ENCODE measurements around the gene DPP9.

DPP9 gene

GRCh38 chr19:4657835-4658234 lies 65.8 kb downstream of the DPP9 start:
- no peak for FAIRE-seq
- DNase-seq (ENCODE audit: insufficient read length, low spot score): no peak
- TF ChIP-seq POLR2A (IDR thresholded peaks at IDR 0.05; ENCODE audit: low read depth, low read length): no peak

GRCh38 chr19:4657262-4657661 lies 66.4 kb downstream of the DPP9 start:
- TF ChIP-seq POLR2A (IDR thresholded peaks at IDR 0.05; ENCODE audit: low read depth, low read length): no peak
- FAIRE-seq (no peak), DNase-seq (ENCODE audit: insufficient read length, low spot score) (no peak)

- FAIRE-seq: no peak
- TF ChIP-seq POLR2A (IDR thresholded peaks at IDR 0.05; ENCODE audit: low read depth, low read length): no peak
- DNase-seq (ENCODE audit: insufficient read length, low spot score): no peak
Observed at GRCh38 chr19:4656102-4656501, 67.5 kb downstream of the DPP9 start.

GRCh38 chr19:4654437-4655361 lies 68.9 kb downstream of the DPP9 start:
- FAIRE-seq (no peak), DNase-seq (ENCODE audit: insufficient read length, low spot score) (no peak)
- no peak for TF ChIP-seq POLR2A (IDR thresholded peaks at IDR 0.05; ENCODE audit: low read depth, low read length)

- no peak for DNase-seq (ENCODE audit: insufficient read length, low spot score)
- no peak for TF ChIP-seq POLR2A (IDR thresholded peaks at IDR 0.05; ENCODE audit: low read depth, low read length)
- no peak for FAIRE-seq
Observed at GRCh38 chr19:4653793-4654436, 69.7 kb downstream of the DPP9 start.

- FAIRE-seq (no peak), DNase-seq (ENCODE audit: insufficient read length, low spot score) (no peak)
- TF ChIP-seq POLR2A (IDR thresholded peaks at IDR 0.05; ENCODE audit: low read depth, low read length): no peak
Observed at GRCh38 chr19:4652075-4652474, 71.6 kb downstream of the DPP9 start.

- no peak for DNase-seq (ENCODE audit: insufficient read length, low spot score)
- FAIRE-seq: no peak
- TF ChIP-seq POLR2A (IDR thresholded peaks at IDR 0.05; ENCODE audit: low read depth, low read length): no peak
Observed at GRCh38 chr19:4650159-4650558, 73.5 kb downstream of the DPP9 start.

- no peak for DNase-seq (ENCODE audit: insufficient read length, low spot score)
- FAIRE-seq: no peak
- TF ChIP-seq POLR2A (IDR thresholded peaks at IDR 0.05; ENCODE audit: low read depth, low read length): no peak
Observed at GRCh38 chr19:4649392-4650047, 74.1 kb downstream of the DPP9 start.

GRCh38 chr19:4647676-4648644 lies 75.7 kb downstream of the DPP9 start:
- FAIRE-seq: no peak
- no peak for DNase-seq (ENCODE audit: insufficient read length, low spot score)
- TF ChIP-seq POLR2A (IDR thresholded peaks at IDR 0.05; ENCODE audit: low read depth, low read length): no peak

GRCh38 chr19:4645718-4646117 lies 77.9 kb downstream of the DPP9 start:
- FAIRE-seq (no peak), DNase-seq (ENCODE audit: insufficient read length, low spot score) (no peak)
- TF ChIP-seq POLR2A (IDR thresholded peaks at IDR 0.05; ENCODE audit: low read depth, low read length): no peak

GRCh38 chr19:4642625-4643024 lies 81.0 kb downstream of the DPP9 start:
- DNase-seq (ENCODE audit: insufficient read length, low spot score) (no peak), FAIRE-seq (no peak)
- no peak for TF ChIP-seq POLR2A (IDR thresholded peaks at IDR 0.05; ENCODE audit: low read depth, low read length)

GRCh38 chr19:4641132-4641531 lies 82.5 kb downstream of the DPP9 start:
- TF ChIP-seq POLR2A (IDR thresholded peaks at IDR 0.05; ENCODE audit: low read depth, low read length): no peak

GRCh38 chr19:4640247-4641000 lies 83.2 kb downstream of the DPP9 start:
- no peak for TF ChIP-seq POLR2A (IDR thresholded peaks at IDR 0.05; ENCODE audit: low read depth, low read length)
- no peak for DNase-seq (ENCODE audit: insufficient read length, low spot score)
- FAIRE-seq: no peak

More at GRCh38 chr19:4641132-4641531, 82.5 kb downstream of the DPP9 start:
- FAIRE-seq (no peak), DNase-seq (ENCODE audit: insufficient read length, low spot score) (no peak)

Measured in H54 (cell line).